HG02798 (cell line): ENCODE measurements around the gene GNA15.
A peak's percentile ranks its signal among the peaks of the same experiment; 100 is the strongest.
"Not testable (repeated sequence)": the region's sequence is repeated elsewhere in the genome, so short reads cannot be mapped to it uniquely, and the experiment has no call there.

Source experiments
- ATAC-seq: cut with Tn5 transposase; IDR thresholded peaks from one replicate; pipeline ENCODE4 v1.9.1; 2021; ENCODE audit warnings: mild to moderate bottlenecking; ENCODE audit not compliant: unreplicated experiment, poor library complexity

GNA15 gene

DNA sequence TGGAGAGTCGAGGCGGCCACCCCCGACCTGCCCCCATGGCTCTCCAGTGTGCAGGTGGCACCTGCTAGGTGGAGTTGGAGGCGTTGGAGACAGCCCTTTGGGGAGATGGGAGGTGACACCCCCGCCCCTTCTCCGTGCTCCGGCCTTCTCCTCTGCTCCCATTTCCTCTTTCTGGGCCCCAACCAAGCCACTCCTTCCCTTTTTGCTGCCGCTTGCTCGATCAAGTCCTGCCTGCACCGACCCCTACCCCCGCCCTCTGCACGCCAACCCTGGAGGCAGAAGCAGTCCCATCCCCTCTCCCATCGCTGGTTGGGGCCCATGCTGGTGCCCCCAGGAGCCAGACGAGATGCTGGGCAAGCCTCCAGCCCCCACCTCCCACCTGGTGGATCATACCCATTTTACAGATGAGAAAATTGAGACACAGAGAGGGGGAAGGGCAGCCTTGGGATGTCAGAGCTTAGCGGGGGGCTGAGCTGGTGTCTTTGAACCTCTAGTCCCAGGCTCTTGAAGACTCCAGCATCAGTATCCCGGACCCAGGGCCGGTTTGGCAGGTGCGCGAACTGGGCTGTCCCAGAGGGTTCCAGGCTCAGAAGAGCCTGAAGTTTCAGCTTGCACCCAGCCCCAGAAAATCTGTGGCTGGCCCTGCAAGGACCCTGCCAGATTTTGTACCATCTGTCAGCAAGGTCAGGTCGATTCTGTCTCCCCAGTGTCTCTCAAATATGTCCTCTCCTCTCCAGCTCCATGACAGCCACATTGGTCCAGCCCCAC is 10.3 kb downstream of the GNA15 start:
- no peak for ATAC-seq

DNA sequence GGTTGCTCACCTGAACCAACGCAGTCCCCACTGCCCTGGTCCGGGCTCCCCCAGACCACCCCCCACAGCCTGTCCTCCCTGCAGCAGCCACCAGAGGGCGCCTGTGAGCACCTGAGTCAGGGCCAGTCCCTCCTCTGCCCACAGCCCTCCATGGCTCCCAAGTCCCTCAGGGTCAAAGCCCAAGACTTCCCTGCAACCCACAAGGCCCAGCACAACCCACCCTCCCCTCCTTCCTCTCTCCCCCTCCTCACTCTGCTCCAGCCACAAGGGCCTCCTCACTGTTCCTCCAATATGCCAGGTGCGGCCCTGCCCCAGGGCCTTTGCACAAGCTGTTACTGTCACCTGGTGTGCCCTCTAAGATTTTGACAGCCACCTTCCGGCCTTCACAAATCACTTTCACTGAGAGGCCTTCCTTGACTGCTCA is 10.9 kb downstream of the GNA15 start:
- no peak for ATAC-seq

DNA sequence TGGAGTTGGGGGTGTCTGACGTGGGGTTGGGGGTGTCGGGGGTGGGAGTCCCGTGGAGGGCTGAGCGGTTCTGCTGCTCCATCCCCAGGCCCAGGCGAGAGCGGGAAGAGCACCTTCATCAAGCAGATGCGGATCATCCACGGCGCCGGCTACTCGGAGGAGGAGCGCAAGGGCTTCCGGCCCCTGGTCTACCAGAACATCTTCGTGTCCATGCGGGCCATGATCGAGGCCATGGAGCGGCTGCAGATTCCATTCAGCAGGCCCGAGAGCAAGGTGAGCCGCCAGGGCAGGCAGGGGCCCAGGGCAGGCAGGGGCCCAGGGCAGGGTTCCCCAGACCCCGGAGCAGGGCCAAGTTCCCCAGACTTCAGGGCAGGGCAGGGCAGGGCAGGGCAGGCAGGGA is 12.7 kb downstream of the GNA15 start:
- ATAC-seq, result no peak

DNA sequence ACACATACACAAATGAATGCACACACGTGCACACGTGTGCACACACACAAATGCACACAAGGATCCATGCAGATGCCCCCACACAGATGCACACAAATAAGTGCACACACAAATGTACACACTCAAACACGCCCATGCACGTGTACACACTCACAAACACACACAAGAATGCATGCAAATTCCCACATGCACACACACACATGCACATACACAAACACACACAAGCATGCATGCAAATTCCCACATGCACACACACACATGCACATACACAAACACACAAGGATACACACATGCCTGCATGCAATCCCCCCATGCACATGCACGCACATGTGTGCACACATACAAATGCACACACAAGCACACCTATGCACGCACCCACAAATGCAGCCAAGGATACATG is 13.3 kb downstream of the GNA15 start:
- no peak for ATAC-seq

DNA sequence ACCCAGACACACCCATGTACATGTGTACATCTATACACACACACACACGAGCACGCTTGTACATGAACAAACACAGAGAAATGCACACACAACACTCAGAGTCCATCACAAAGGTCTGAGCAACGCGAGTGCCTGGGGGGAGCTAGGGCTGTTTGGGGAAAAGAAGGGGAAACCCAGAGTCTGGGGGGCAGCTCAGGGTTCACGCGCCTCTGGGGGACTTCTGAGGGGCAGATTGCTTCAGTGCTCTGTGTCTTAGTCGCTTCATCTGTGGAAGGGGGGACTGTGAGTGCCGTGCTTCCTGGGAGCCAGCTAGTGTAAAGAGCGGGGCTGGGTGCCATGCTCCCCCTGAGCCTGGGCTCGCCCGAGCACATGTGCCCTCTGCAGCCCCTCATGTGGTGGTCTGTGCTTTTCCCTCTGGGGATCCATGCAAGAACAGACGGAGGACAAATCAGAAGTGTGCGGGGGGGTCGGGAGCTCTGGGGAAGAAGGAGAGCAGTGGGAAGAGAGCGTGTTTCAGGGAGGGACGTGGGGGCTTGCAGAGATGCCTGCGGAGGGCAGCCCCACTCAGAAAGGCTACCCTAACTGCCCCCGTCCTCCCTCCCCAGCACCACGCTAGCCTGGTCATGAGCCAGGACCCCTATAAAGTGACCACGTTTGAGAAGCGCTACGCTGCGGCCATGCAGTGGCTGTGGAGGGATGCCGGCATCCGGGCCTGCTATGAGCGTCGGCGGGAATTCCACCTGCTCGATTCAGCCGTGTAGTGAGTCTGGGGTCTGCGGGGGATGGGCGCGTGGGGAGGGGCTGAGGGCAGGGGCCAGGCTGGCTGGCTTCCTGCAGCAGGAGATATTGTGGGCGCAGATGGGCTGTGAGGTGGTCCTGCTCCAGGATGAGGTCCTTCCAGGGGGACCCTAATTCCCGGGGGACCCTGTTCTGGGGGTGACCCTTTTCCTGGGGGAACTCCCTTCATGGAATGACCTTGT is 14.0 kb downstream of the GNA15 start:
- no peak for ATAC-seq

DNA sequence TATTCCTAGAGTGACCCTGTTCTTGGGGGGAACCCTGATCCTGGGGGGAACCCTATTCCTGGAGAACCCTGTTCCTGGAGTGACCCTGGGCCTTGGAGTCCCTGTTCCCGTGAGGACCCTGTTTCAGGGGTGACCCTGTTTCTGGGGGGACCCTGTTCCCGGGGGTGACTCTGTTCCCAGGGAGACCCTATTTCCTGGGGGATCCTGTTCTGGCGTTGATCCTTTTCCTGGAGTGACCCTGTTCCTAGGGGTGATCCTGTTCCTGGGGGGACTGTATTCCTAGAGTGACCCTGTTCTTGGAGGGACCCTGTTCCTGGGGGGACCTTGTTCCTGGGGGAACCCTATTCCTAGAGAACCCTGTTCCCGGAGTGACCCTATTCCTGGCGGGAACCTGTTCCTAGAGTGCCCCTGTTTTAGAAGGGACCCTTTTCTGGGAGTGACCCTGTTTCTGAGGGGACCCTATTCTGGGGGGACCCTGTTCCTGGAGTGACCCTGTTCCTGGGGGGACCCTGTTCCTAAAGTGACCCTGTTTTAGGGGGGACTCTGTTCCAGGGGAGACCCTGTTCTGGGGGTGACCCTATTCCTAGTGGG is 15.0 kb downstream of the GNA15 start:
- no peak for ATAC-seq

DNA sequence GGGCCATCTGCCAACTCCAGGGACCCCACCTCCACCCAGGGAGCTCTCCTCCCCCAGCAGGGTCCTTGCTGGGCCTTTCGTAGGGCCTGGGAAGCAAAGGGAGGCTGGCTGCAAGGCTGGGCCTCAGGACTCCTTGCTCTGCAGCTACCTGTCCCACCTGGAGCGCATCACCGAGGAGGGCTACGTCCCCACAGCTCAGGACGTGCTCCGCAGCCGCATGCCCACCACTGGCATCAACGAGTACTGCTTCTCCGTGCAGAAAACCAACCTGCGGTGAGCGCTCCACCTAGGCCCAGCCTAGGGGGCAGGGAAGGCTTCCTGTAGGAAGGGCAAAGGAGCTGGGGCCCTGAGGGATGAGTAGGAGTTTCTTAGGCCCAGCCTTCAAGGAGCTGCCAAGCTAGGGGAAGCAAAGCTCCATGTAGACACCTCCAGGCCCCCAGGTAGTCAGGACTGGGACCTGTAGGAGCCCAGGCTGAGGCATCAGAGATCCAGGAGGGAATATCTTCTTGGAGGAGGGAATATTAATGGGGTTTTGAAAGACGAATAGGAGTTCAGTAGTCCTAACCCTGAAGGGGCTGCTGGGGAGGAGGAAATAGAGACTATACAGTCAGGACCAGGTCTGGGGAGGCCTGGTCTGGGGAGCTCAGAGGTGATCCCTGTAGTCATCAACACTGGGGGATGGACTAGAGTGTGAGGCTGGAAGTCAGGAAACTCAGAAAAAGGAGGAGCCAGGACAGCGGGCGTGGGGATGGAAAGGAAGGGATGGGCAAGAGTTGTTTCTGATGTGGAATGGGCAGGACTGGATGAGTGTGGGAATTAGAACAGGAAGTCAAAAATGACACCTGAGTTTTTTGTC is 16.0 kb downstream of the GNA15 start:
- ATAC-seq, result no peak

DNA sequence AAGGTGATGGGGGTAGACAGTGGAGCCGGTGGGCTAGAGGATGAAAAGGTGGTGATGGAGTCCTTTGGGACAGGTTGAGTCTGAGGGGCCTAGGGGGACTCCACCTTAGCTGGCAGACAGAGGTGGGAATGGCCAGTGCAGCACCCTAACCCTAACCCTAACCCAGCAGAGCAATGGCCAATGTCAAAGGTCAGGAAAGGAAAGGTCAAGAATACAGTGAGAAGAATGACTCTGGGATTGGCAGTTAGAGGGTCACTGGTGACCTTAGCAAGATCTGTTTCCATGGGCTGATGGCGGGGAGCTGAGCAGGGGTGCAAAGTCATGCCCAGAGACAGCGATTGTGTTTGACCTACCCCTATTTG is 16.6 kb downstream of the GNA15 start:
- ATAC-seq, result no peak

DNA sequence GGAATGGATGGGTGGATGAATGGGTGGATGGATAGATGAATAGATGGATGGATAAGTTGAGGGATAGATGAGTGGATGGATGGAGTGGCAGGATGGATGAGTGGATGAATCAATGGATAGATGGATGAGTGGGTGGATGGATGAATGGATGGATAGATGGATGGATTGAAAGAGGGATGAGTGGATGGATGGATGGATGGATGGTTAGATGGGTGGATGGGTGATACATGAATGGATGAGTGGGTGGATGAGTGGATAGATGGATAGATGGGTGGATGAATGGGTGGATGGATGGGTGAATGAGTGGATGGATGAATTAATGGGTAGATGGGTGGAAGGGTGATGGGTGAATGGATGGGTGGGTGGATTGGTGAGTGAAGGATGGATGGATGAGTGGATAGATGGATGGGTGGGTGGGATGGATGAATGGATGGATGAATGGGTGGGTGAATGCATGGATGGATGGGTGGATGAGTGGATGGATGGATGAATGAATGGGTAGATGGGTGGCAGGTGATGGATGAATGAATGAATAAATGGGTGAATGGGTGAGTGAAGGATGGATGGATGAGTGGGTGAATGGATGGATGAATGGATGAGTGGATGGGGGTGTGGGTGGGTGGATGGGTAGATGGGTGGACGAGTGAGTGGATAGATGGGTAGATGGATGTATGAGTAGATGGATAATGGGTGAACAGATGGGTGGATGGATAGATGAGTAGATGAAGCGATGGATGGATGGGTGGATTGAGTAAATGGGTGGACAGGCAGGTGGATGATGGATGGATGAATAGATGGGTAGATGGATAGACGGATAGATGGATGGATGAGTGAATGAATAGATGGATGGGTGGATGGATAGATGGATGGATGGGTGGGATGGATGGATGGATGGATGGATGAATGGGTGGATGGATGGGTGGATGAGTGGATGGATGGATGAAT is 17.7 kb downstream of the GNA15 start:
- ATAC-seq, result no peak

DNA sequence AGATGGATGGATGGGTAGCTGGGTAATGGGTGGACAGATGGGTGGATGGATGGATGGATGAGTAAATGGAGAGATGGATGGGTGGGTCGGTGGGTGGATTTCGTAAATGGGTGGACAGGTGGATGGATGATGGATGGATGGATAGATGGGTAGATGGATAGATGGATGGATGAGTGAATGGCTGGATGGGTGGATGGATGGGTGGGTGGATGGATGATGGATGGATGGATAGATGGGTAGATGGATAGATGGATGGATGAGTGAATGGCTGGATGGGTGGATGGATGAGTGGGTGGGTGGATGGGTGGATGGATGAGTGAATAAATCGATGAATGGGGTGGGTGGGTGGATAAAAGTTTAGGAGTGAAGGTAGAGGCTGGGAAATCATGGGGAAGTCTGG is 18.6 kb downstream of the GNA15 start:
- not testable (repeated sequence) for ATAC-seq

DNA sequence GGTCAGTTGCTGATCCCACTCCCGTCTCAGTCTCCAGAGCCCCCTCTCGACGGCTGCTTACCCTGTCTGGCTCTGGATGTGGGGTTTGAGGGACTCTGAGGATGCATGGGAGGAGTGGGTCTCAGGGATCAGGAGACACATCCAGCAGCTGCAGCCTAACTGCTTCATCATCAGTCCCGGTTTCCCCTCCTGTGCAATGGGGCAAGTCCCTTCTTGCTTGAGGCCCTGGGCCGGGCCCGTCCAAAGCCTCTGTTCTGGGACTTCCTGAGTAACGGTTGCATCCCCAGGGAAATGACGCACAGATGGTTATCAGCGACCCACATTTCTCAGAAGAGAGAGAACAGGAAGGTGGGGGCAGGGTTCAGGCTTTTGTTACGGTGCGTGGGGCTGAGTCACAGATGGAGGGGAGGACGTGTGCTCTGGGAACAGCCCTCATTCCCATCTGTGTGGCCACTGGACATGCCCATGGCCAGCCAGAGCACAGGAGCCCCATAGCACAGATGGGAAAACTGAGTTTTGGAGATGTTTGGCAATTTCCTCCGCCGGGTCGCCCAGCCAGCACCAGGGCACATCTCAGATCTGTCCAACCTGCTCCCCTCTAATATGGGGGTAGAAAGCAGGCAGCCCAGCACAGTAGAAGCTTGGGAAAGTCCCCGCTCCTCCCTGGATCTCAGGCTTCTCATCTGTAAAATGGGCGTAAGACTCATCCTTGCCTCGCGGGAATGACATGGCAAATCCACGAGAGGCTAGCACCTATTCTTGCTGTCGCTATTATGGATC is 19.3 kb downstream of the GNA15 start:
- peak; percentile 82 for ATAC-seq

DNA sequence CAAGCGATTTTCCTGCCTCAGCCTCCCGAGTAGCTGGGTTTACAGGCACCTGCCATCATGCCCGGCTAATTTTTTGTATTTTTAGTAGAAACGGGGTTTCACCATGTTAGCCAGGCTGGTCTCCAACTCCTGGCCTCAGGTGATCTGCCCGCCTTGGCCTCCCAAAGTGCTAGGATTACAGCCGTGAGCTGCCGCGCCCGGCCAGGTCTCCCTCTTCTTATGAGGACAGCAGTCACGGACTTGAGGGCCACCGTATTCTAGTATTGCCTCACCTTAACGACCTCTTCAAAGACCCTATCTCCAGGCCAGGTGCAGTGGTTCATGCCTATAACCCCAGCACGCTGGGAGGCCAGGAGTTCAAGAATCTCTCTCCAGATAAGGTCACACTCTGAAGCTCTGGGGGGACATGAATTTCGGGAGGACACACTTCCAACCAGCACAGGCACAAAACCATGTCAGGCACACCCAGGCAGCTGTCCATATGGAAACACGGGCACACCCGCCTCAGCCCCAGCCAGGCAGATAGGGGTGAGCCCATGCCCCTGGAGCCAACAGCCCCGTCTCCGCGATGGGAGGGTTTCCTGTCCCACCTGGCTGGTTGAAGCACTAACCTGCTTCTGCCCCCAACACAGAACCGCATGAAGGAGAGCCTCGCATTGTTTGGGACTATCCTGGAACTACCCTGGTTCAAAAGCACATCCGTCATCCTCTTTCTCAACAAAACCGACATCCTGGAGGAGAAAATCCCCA is 21.4 kb downstream of the GNA15 start:
- no peak for ATAC-seq

DNA sequence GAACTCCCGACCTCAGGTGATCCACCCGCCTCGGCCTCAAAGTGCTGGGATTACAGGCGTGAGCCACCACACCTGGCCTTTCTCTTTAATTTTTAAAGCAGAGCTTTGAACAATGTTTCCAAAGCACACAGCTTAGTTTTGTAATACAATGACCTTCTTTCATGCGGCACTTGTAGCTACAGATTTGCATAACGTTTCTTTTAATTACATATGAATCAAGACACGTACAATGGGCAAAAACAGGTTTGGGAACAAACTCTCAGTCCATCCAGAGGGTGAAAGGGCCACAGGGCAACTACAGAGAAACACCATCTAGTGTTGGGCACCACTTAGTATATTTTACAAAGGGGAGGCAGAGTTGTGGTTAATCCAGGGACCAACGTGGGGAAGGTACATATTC is 23.7 kb downstream of the GNA15 start:
- ATAC-seq, result no peak

DNA sequence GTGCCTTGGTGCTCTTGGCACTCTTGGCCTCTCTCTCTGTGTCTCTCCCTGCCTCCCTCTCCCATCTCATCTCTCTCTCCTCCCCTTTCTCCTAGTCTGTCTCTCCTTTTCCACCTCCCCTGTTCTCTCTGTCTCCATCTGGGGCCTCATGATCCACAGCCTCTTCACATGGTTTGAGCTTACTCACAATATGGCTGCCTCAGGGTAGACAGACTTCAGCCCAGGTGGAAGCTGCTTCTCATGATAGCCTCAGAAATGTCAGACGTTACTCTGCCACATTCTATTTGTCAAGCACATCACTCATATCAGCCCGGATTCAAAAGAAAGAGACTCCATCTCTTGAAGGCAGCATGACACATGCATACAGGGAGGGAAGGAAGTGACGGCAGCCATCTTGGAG is 24.4 kb downstream of the GNA15 start:
- ATAC-seq, result no peak

DNA sequence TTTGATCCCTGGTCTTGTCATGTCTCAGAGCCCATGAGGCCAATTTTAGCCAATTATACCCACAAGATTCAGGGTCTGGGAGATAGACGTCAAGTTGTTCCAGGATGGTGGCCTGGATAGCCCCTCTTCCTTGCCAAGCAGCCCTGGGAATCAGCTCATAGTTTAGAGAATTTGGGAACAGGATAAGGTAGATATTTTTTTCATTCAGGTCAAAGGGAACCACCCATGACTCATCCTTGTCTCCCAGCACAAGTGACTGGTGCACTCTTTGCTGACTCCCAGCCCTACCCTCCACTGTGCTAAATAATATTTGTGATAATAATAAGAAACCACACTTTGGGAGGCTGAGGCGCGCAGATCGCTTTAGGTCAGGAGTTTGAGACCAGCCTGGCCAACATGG is 25.6 kb downstream of the GNA15 start:
- no peak for ATAC-seq

DNA sequence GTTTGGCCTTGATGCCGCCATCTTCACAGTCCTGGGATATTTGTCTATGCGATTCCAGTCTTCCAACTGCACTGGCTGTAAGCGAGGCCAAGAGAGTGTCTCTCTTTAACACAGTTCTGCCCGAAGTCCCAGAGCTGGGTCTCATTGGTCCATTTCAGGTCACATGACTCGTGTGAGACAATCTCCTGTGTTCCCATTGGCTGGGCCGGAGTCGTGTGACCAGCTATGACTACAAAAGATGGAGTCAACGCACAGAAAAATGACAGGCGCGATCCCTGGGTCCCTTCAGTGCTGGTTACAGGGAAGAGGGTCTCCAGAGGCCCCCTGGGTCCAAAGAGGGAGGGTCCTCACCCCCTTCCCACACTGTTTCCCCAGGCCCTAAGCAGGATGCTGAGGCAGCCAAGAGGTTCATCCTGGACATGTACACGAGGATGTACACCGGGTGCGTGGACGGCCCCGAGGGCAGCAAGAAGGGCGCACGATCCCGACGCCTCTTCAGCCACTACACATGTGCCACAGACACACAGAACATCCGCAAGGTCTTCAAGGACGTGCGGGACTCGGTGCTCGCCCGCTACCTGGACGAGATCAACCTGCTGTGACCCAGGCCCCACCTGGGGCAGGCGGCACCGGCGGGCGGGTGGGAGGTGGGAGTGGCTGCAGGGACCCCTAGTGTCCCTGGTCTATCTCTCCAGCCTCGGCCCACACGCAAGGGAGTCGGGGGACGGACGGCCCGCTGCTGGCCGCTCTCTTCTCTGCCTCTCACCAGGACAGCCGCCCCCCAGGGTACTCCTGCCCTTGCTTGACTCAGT is 26.8 kb downstream of the GNA15 start:
- ATAC-seq, result no peak
